K562 (cell line): ENCODE results near the gene FLVCR2. TPM values are rescaled to one million over a fixed set of nuclear protein-coding genes. Genes with fewer than 3 reads are reported as not detected.

Experiments used
- ATAC-seq: fragments of 200-7000 bp; cut with Tn5 transposase; 3 replicates; pipeline ENCODE4 v1.9.1; 2020; ENCODE audit warnings: moderate library complexity
- BruUV-seq: library from RNA; stranded (reverse); fragments of 400-500 nt; replicated peaks from 2 replicates; lab custom pipeline; 2021; lab: Mats Ljungman, UMichigan
- CTCF ChIA-PET: fragments of 300-600 bp; formaldehyde crosslinking; extraction: SDS; loops from one replicate; lab custom pipeline; 2021; ENCODE audit warnings: low intra/inter-chr PET ratio; lab: Yijun Ruan, JAX
- POLR2A ChIA-PET: fragments of 300-600, 350-650 bp; sonication (Branson Sonifier 250); formaldehyde crosslinking; extraction: SDS; loops from one replicate; lab custom pipeline; 2021; ENCODE audit warnings: antibody characterized with exemption, inconsistent platforms; lab: Yijun Ruan, JAX
- DNase-seq, 4 experiments: peaks; one replicate each; pipeline versions ENCODE4 v3.0.0 to v3.0.0-alpha.2; 2011 to 2018; ENCODE audit warnings: low spot score in 3 of 4, mixed read lengths in 3 of 4; ENCODE audit errors: extremely low read depth in 1 of 4
- FAIRE-seq: peaks from 2 replicates; lab custom pipeline; 2011; peaks lifted over from hg19 to GRCh38; lab: Jason Lieb, UNC
- H2AFZ ChIP-seq: 2 replicates; pipeline ENCODE4 v1.6.0; 2011; ENCODE audit warnings: low read depth, low read length, control low read depth, inconsistent platforms
- H3K27ac ChIP-seq: fragments of 200-600 bp; 3 replicates; pipeline ENCODE4 v1.8.0; 2011; ENCODE audit warnings: low read depth, mild to moderate bottlenecking, control low read depth, inconsistent platforms, low read length, moderate library complexity, mixed read lengths; ENCODE audit errors: extremely low read depth
- H3K27me3 ChIP-seq, 2 experiments: fragments of 300-600 bp in 1 of 2; 2 replicates in 1 of 2; 3 replicates in 1 of 2; pipeline versions ENCODE4 v1.6.0 to v1.8.0; 2011; ENCODE audit warnings: inconsistent platforms in 2 of 2, low read length in 2 of 2, mild to moderate bottlenecking in 1 of 2, mixed read lengths in 1 of 2, moderate library complexity in 1 of 2; ENCODE audit not compliant: control insufficient read depth in 2 of 2, insufficient read depth in 2 of 2
- H3K36me3 ChIP-seq: fragments of 300-600 bp; 3 replicates; pipeline ENCODE4 v1.8.0; 2011; ENCODE audit warnings: mild to moderate bottlenecking, low read length, inconsistent platforms; ENCODE audit not compliant: control insufficient read depth, insufficient read depth
- H3K4me1 ChIP-seq, 2 experiments: fragments of 200-600 bp in 1 of 2; replicated peaks in 1 of 2; 2 replicates in 1 of 2; 3 replicates in 1 of 2; pipeline versions ENCODE4 v1.5.1 to v1.8.0; 2011; ENCODE audit warnings: inconsistent platforms in 2 of 2, low read length in 2 of 2, mild to moderate bottlenecking in 1 of 2, mixed read lengths in 1 of 2, moderate library complexity in 1 of 2; ENCODE audit not compliant: control insufficient read depth in 2 of 2, insufficient read depth in 2 of 2
- H3K4me2 ChIP-seq: 2 replicates; pipeline ENCODE4 v1.6.1; 2011; ENCODE audit warnings: low read length, control low read depth, inconsistent platforms, mixed read lengths; ENCODE audit not compliant: insufficient read depth
- H3K4me3 ChIP-seq: fragments of 200-600 bp; sonication (generic), shearing (Covaris generic); 2 replicates; pipeline ENCODE4 v1.5.1; 2016; ENCODE audit warnings: control low read depth, inconsistent platforms
- H3K79me2 ChIP-seq: fragments of 200-600 bp; 3 replicates; pipeline ENCODE4 v1.8.0; 2011; ENCODE audit warnings: low read length, inconsistent platforms; ENCODE audit not compliant: control insufficient read depth, insufficient read depth
- H3K9ac ChIP-seq, 2 experiments: 2 replicates each; pipeline versions ENCODE4 v1.6.0 to v1.6.1; 2011; ENCODE audit warnings: low read depth in 2 of 2, low read length in 2 of 2, control low read depth in 1 of 2, inconsistent platforms in 1 of 2, mild to moderate bottlenecking in 1 of 2, mixed read lengths in 1 of 2; ENCODE audit not compliant: insufficient read depth in 1 of 2
- H3K9me1 ChIP-seq: one replicate; pipeline ENCODE4 v1.6.0; 2011; ENCODE audit warnings: inconsistent platforms, mild to moderate bottlenecking, low read length, moderate library complexity; ENCODE audit not compliant: control insufficient read depth, insufficient read depth
- H3K9me3 ChIP-seq: replicated peaks from 2 replicates; pipeline ENCODE4 v1.5.1; 2011; ENCODE audit warnings: low read depth, low read length, inconsistent platforms; ENCODE audit not compliant: control insufficient read depth, insufficient read depth
- H4K20me1 ChIP-seq: replicated peaks from 2 replicates; pipeline ENCODE4 v1.6.1; 2011; ENCODE audit warnings: low read length, inconsistent platforms, mixed read lengths; ENCODE audit not compliant: control insufficient read depth, insufficient read depth
- BACH1 ChIP-seq: fragments of 200-800 bp; sonication (Bioruptor generic); IDR thresholded peaks from 2 replicates; pipeline ENCODE4 v1.6.1; 2016; ENCODE audit warnings: missing genetic modification characterization, missing compliant biosample characterization
- CBFB ChIP-seq: sonication (generic); formaldehyde crosslinking; IDR thresholded peaks from 2 replicates; pipeline ENCODE4 v1.4.0; 2020; ENCODE audit warnings: mild to moderate bottlenecking, missing genetic modification reagents
- FOXO4 ChIP-seq: fragments of 450-650 bp; formaldehyde crosslinking; IDR thresholded peaks from 2 replicates; pipeline ENCODE4 v1.4.0; 2020; ENCODE audit warnings: mild to moderate bottlenecking, moderate library complexity
- GTF2F1 ChIP-seq: IDR thresholded peaks from 2 replicates; pipeline ENCODE4 v1.6.1; 2011; ENCODE audit warnings: low read depth, low read length, improper control_type of control experiment
- HNRNPH1 ChIP-seq: fragments of 200-400 bp; formaldehyde crosslinking; optimal IDR thresholded peaks from 2 replicates; pipeline ENCODE3; 2017; ENCODE audit warnings: low read depth, mild to moderate bottlenecking, low read length, moderate library complexity
- MAZ ChIP-seq, 2 experiments: fragments of 450-650 bp in 1 of 2; sonication (generic) in 1 of 2; formaldehyde crosslinking; IDR thresholded peaks in 1 of 2; conservative IDR thresholded peaks in 1 of 2; 2 replicates each; pipeline versions ENCODE4 v1.4.0 to v1.5.0; 2020; ENCODE audit warnings: mild to moderate bottlenecking in 1 of 2, missing genetic modification reagents in 1 of 2
- MYNN ChIP-seq, 2 experiments: sonication (generic); formaldehyde crosslinking in 1 of 2; IDR thresholded peaks; 2 replicates each; pipeline versions ENCODE4 v1.5.0 to v1.6.1; 2016 to 2020; ENCODE audit warnings: antibody characterized with exemption in 1 of 2, missing genetic modification reagents in 1 of 2
- NFATC3 ChIP-seq: fragments of 450-650 bp; IDR thresholded peaks from 2 replicates; pipeline ENCODE4 v1.6.1; 2017; ENCODE audit warnings: mild to moderate bottlenecking
- SMARCA5 ChIP-seq: fragments of 450-650 bp; IDR thresholded peaks from 2 replicates; pipeline ENCODE4 v1.6.1; 2016
- TAF15 ChIP-seq: fragments of 200-400 bp; formaldehyde crosslinking; IDR thresholded peaks from 2 replicates; pipeline ENCODE4 v1.6.1; 2017; ENCODE audit warnings: mild to moderate bottlenecking, low read depth, low read length, moderate library complexity
- TAL1 ChIP-seq: fragments of 450-650 bp; IDR thresholded peaks from 2 replicates; pipeline ENCODE4 v1.6.1; 2016; ENCODE audit warnings: mild to moderate bottlenecking
- ZNF212 ChIP-seq: fragments of 450-650 bp; formaldehyde crosslinking; IDR thresholded peaks from 2 replicates; pipeline ENCODE4 v1.4.0; 2020; ENCODE audit warnings: mild to moderate bottlenecking
- ZNF311 ChIP-seq: fragments of 250-450 bp; sonication (Bioruptor Pico); IDR thresholded peaks from 2 replicates; pipeline ENCODE4 v1.4.0; 2020; ENCODE audit warnings: mild to moderate bottlenecking, moderate library complexity
- ZNF584 ChIP-seq: fragments of 200-800 bp; sonication (Bioruptor generic); IDR thresholded peaks from 2 replicates; pipeline ENCODE4 v1.6.1; 2016; ENCODE audit warnings: low read depth, mild to moderate bottlenecking, missing genetic modification characterization, missing compliant biosample characterization
- WGBS: fragments of 100-300 bp; shearing (Covaris generic); methylation state at CpG from one replicate; pipeline ENCODE4 v1.1.6; 2016; ENCODE audit warnings: low coverage, mixed read lengths; ENCODE audit not compliant: insufficient coverage; ENCODE audit errors: missing lambda C conversion rate; 5-methylcytosine and 5-hydroxymethylcytosine counted together
- in situ Hi-C: fragments of 300-500 bp; cut with MboI; formaldehyde crosslinking; loops from 4 replicates; pipeline ENCODE4 v1.15.0; 2018; ENCODE audit warnings: inconsistent platforms, mixed read lengths
- intact Hi-C: fragments of 100-400 bp; cut with micrococcal nuclease; formaldehyde crosslinking; loops from 2 replicates; pipeline ENCODE4 v1.14.2; 2022
- polyA plus RNA-seq, 8 experiments: library from polyadenylated mRNA; depleted of rRNA in 4 of 8; stranded (reverse) in 5 of 8; unstranded in 3 of 8; fragments of >200 nt; fragmentation: Nextera tagmentation in 2 of 8; fragmentation: Illumina TruSeq in 1 of 8; extraction: Ambion mirVana in 2 of 8; extraction: Trizol in 1 of 8; gene quantifications; 2 replicates each; pipeline versions ENCODE4 v1.2.1 to v1.2.3, GENCODE V29; 2011 to 2014; ENCODE audit warnings: inconsistent platforms in 1 of 8, missing spikeins in 1 of 8
- total RNA-seq, 7 experiments: library from RNA; depleted of rRNA in 6 of 7; stranded (reverse); fragments of >200 nt in 6 of 7; fragmentation: Illumina TruSeq in 2 of 7; extraction: Trizol in 2 of 7; gene quantifications; 2 replicates each; pipeline versions ENCODE4 v1.2.1 to v1.2.3, GENCODE V29; 2011 to 2021; ENCODE audit warnings: low replicate concordance in 1 of 7
- TF ChIP-seq, protein P1 (sequence below), 3 experiments: fragments of 200-800 bp in 1 of 3; fragments of 250-450 bp in 1 of 3; fragments of 450-650 bp in 1 of 3; sonication (Bioruptor Pico) in 1 of 3; sonication (Bioruptor generic) in 1 of 3; formaldehyde crosslinking in 1 of 3; IDR thresholded peaks; 2 replicates each; pipeline versions ENCODE4 v1.6.1 to v1.8.0; 2016 to 2022; ENCODE audit warnings: mild to moderate bottlenecking in 2 of 3, missing genetic modification characterization in 2 of 3, missing compliant biosample characterization in 1 of 3, moderate library complexity in 1 of 3

FLVCR2 gene
- total and polyA plus RNA-seq, 9 of the 15 experiments (the other 6 are each of a cell fraction or from before 2014, with no cell fraction given) = 1.5 TPM; not detected in 8

DNA sequence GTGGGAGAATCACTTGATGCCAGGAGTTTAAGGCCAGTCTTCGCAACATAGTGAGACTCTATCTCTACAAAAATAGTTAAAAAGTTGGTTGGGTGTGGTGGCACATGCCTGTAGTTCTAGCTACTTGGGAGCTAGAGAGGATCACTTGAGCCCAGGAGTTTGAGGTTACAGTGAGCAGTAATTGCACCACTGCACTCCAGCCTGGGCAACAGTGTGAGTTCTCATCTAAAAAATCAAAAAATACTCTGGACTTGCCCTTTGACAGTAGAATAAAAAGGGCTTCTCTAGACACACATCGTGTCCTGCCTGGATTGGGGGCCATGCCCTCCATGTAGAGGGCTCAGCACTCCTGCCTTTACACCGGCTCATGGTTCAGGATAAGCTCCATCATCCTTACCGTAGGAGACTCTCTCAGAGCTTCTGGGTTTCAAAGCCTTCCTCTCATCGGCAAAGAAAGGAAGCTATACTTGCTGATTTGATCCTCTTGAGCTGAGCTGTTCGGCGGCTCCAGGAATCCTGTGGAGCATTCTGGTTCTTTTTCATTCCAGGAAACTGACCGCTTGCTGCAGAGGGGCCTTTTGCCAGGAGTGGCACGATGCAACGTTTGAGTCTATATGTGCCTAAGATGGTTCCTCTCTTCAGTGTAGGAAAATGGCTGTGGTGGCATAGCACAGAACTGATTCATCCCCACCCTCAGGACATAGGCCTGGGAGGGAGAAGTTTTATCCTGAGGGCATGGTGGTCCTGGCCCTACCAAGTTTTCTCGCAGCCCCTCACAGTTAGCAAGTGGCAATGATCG, 29.6 kb downstream of the FLVCR2 start:
- Histone ChIP-seq H3K27me3 (peaks cover 13 to 50% of the 10 kb centered on the region in 2 experiments; a peak in 4 of 5 replicates), H3K4me3 (no peak overlapping the region), H3K9me1 (no peaks in the 10 kb centered on the region), H3K4me2 (no peak overlapping the region), H4K20me1 (no peaks in the 10 kb centered on the region), H3K36me3 (no peaks in the 10 kb centered on the region), H2AFZ (no peak overlapping the region), H3K9me3 (no peaks in the 10 kb centered on the region), H3K79me2 (no peaks in the 10 kb centered on the region), H3K9ac (no peak overlapping the region), H3K4me1 (no peaks in the 10 kb centered on the region; a peak in 2 of 5 replicates), H3K27ac (no peak overlapping the region)
- no peak for FAIRE-seq
- intact Hi-C loops (loop anchor here (1.0 kb wide), 1 partner anchor 11 kb away; no protein-coding TSS in a partner anchor), in situ Hi-C loops (no loop called here)
- BruUV-seq = no TSS peak
- no peak for ATAC-seq
- ChIA-PET CTCF (no interaction called here), POLR2A (interaction anchor here (1.4 kb wide), 1 partner anchor 9 kb away, joined by 4 read pairs; no protein-coding TSS in a partner anchor)
- 0% methylated on average over 11 of the region's 12 CpGs for WGBS
- TF ChIP-seq TAF15 = no peak
- no peak for TF ChIP-seq ZNF212 (CRISPR knock-in tag)
- no peak for TF ChIP-seq ZNF311 (CRISPR knock-in tag)
- no peak for TF ChIP-seq FOXO4
- no peak for TF ChIP-seq NFATC3
- TF ChIP-seq CBFB (CRISPR knock-in tag) = no peak
- TF ChIP-seq, protein P1, sequence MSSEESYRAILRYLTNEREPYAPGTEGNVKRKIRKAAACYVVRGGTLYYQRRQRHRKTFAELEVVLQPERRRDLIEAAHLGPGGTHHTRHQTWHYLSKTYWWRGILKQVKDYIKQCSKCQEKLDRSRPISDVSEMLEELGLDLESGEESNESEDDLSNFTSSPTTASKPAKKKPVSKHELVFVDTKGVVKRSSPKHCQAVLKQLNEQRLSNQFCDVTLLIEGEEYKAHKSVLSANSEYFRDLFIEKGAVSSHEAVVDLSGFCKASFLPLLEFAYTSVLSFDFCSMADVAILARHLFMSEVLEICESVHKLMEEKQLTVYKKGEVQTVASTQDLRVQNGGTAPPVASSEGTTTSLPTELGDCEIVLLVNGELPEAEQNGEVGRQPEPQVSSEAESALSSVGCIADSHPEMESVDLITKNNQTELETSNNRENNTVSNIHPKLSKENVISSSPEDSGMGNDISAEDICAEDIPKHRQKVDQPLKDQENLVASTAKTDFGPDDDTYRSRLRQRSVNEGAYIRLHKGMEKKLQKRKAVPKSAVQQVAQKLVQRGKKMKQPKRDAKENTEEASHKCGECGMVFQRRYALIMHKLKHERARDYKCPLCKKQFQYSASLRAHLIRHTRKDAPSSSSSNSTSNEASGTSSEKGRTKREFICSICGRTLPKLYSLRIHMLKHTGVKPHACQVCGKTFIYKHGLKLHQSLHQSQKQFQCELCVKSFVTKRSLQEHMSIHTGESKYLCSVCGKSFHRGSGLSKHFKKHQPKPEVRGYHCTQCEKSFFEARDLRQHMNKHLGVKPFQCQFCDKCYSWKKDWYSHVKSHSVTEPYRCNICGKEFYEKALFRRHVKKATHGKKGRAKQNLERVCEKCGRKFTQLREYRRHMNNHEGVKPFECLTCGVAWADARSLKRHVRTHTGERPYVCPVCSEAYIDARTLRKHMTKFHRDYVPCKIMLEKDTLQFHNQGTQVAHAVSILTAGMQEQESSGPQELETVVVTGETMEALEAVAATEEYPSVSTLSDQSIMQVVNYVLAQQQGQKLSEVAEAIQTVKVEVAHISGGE (CRISPR knock-in tag; IDR thresholded peaks at IDR 0.05) = no peak
- no peak for TF ChIP-seq SMARCA5
- no peak for TF ChIP-seq ZNF584
- TF ChIP-seq BACH1 (tag) = no peak
- no peak for TF ChIP-seq MYNN (IDR thresholded peaks at IDR 0.05)
- TF ChIP-seq MYNN (CRISPR knock-in tag; IDR thresholded peaks at IDR 0.05) = no peak
- TF ChIP-seq HNRNPH1 = no peak
- TF ChIP-seq GTF2F1 = no peak
- TF ChIP-seq MAZ (CRISPR knock-in tag; conservative IDR thresholded peaks at IDR 0.05 in 1 of 2, IDR thresholded peaks at IDR 0.05 in 1 of 2) = no peak
- no peak for TF ChIP-seq TAL1
- no peak for DNase-seq
